ENCODE results near the gene ASPA. TPM values are rescaled to one million over a fixed set of nuclear protein-coding genes. Genes with fewer than 3 reads are reported as not detected.

The ASPA gene
- polyA plus RNA-seq, 1 of the 3 experiments (the other 2 are of a cell fraction) = not detected

GRCh38 chr17:3469529-3469928 is 6.3 kb upstream of the ASPA start:
- DNase-seq = no peak
- Histone ChIP-seq H3K4me1 (ENCODE audit: control insufficient read depth in 1 of 2, insufficient read depth in 2 of 2, low read depth in 1 of 2, low read length in 1 of 2) (no peaks in the 10 kb centered on the region), H3K27me3 (ENCODE audit: insufficient read depth) (peaks cover 37% of the 10 kb centered on the region; the same call in 1 of the 2 replicates), H3K79me2 (ENCODE audit: insufficient read depth) (no peaks in the 10 kb centered on the region), H3K4me3 (ENCODE audit: low read depth in 2 of 2, low read length in 1 of 2) (no peak overlapping the region), H3K9ac (no peak overlapping the region), H2AFZ (ENCODE audit: low read depth) (no peak overlapping the region), H4K20me1 (ENCODE audit: insufficient read depth) (no peaks in the 10 kb centered on the region), H3K4me2 (no peak overlapping the region), H3K27ac (ENCODE audit: low read depth in 2 of 2, low read length in 1 of 2) (no peak overlapping the region), H3F3A (replicated peaks; ENCODE audit: insufficient read depth) (no peaks in the 10 kb centered on the region), H3K9me3 (no peaks in the 10 kb centered on the region), H3K36me3 (replicated peaks in 1 of 2; ENCODE audit: control insufficient read depth in 1 of 2, insufficient read depth in 2 of 2, low read length in 1 of 2) (no peaks in the 10 kb centered on the region), H3K9me2 (no peaks in the 10 kb centered on the region)
- ChIA-PET CTCF (no interaction called here), POLR2A (no interaction called here)
- no peak for TF ChIP-seq ZBTB33 (IDR thresholded peaks at IDR 0.05; ENCODE audit: borderline replicate concordance, low read depth)
- no peak for TF ChIP-seq FOSL2 (IDR thresholded peaks at IDR 0.05; ENCODE audit: borderline replicate concordance, low read depth)
- no peak for TF ChIP-seq FOXJ3 (CRISPR knock-in tag; IDR thresholded peaks at IDR 0.05)
- no peak for TF ChIP-seq YY1 (IDR thresholded peaks at IDR 0.05; ENCODE audit: low read depth)
- no peak for TF ChIP-seq PBX3 (IDR thresholded peaks at IDR 0.05)
- TF ChIP-seq CTCF (IDR thresholded peaks at IDR 0.05) = no peak
- TF ChIP-seq USF1 (IDR thresholded peaks at IDR 0.05; ENCODE audit: borderline replicate concordance, low read depth) = no peak
- TF ChIP-seq RXRA (IDR thresholded peaks at IDR 0.05; ENCODE audit: borderline replicate concordance, low read depth) = no peak
- TF ChIP-seq EP300 (IDR thresholded peaks at IDR 0.05; ENCODE audit: borderline replicate concordance in 1 of 2, low read depth in 1 of 2, low read length in 1 of 2) = no peak
- no peak for TF ChIP-seq SMC3 (IDR thresholded peaks at IDR 0.05; ENCODE audit: low read depth, low read length)
- TF ChIP-seq MXI1 (IDR thresholded peaks at IDR 0.05; ENCODE audit: low read depth, low read length) = no peak
- TF ChIP-seq JUND (IDR thresholded peaks at IDR 0.05) = no peak
- 18% methylated on average over 5 of the region's 5 CpGs for WGBS (ENCODE audit: low lambda C conversion rate)

- no peak within 1 kb of the TSS for H3K4me2 ChIP-seq
- no peaks in the 10 kb centered on the region for H3F3A ChIP-seq (replicated peaks; ENCODE audit: insufficient read depth)
- H3K9me3 ChIP-seq = no peaks in the 10 kb centered on the region
- H3K9me2 ChIP-seq = no peaks in the 10 kb centered on the region
- no peaks in the 10 kb centered on the region for H3K79me2 ChIP-seq (ENCODE audit: insufficient read depth)
- H2AFZ ChIP-seq (ENCODE audit: low read depth) = no peak within 1 kb of the TSS
- ChIA-PET CTCF (no interaction called here), POLR2A (no interaction called here)
- H3K4me3 ChIP-seq (ENCODE audit: low read depth in 2 of 2, low read length in 1 of 2) = no peak within 1 kb of the TSS
- no peaks in the 10 kb centered on the region for H3K4me1 ChIP-seq (ENCODE audit: control insufficient read depth in 1 of 2, insufficient read depth in 2 of 2, low read depth in 1 of 2, low read length in 1 of 2)
- TF ChIP-seq NFIC (IDR thresholded peaks at IDR 0.05; ENCODE audit: borderline replicate concordance) = no peak
- TF ChIP-seq ELF1 (IDR thresholded peaks at IDR 0.05) = no peak
- no peak for TF ChIP-seq IRF3 (IDR thresholded peaks at IDR 0.05; ENCODE audit: low read depth, low read length)
- peaks cover 37% of the 10 kb centered on the region; the same call in 1 of the 2 replicates for H3K27me3 ChIP-seq (ENCODE audit: insufficient read depth)
- DNase-seq = no peak
- 81% methylated on average over 37 of the region's 38 CpGs for WGBS (ENCODE audit: low lambda C conversion rate)
- H3K9ac ChIP-seq = no peak within 1 kb of the TSS
- H3K27ac ChIP-seq (ENCODE audit: low read depth in 2 of 2, low read length in 1 of 2) = no peak within 1 kb of the TSS
- H4K20me1 ChIP-seq (ENCODE audit: insufficient read depth) = no peaks in the 10 kb centered on the region
- H3K36me3 ChIP-seq (replicated peaks in 1 of 2; ENCODE audit: control insufficient read depth in 1 of 2, insufficient read depth in 2 of 2, low read length in 1 of 2) = no peaks in the 10 kb centered on the region
Observed at GRCh38 chr17:3471599-3471998, 4.2 kb upstream of the ASPA start, which contains the start of gene SPATA22. SPATA22 (minus strand) TSS chr17:3471819; CDS start chr17:3469325, 2,494 bp downstream.

All from SK-N-SH (cell line).